ENCODE results near the gene RBBP8. TPM values are rescaled to one million over a fixed set of nuclear protein-coding genes. Genes with fewer than 3 reads are reported as not detected.
"Not testable (repeated sequence)": the region's sequence is repeated elsewhere in the genome, so short reads cannot be mapped to it uniquely, and the experiment has no call there.

Gene RBBP8
- total RNA-seq, 1 donor from 2014 or later, result 45.7 TPM

GRCh38 chr18:22946217-22946616 is 13.1 kb downstream of the RBBP8 start:
- DNase-seq, result no peak

- no peak for DNase-seq
Observed at GRCh38 chr18:22946846-22947245, 13.7 kb downstream of the RBBP8 start.

GRCh38 chr18:22951823-22952222 is 18.7 kb downstream of the RBBP8 start:
- DNase-seq, result no peak

DNA sequence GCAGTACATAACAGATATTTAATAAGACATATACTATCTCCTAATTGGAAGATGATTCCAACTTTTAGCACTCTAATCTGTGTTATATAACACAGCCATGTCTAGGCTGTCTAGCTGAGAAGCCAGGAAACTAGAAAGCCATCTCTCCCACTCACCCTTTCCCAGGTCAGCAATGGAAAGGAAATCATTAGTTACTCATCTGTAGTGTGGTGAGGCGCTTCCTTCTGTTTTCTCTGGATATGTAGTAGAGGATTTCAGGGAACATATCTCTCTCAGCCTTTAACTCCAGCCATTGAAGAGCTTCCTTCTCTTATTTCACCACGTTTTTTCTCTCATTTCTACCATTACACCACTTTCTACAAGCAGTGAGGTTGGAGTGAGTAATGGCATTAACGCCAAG is 19.4 kb downstream of the RBBP8 start:
- no peak for DNase-seq

DNA sequence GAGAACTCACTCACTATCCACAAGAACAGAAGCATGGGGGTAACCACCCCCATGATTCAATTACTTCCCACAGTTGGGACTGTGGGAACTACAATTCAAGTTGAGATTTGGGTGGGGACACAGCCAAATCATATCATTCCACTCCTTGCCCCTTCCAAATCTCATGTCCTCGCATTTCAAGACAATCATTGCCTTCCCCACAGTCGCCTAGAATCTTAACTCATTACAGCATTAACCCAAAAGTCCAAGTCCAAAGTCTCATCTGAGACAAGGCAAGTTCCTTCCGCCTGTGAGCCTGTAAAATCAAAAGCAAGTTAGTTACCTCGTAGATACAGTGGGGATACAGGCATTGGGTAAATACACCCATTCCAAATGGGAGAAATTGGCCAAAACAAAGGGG is 20.9 kb downstream of the RBBP8 start:
- DNase-seq, result not testable (repeated sequence)

DNA sequence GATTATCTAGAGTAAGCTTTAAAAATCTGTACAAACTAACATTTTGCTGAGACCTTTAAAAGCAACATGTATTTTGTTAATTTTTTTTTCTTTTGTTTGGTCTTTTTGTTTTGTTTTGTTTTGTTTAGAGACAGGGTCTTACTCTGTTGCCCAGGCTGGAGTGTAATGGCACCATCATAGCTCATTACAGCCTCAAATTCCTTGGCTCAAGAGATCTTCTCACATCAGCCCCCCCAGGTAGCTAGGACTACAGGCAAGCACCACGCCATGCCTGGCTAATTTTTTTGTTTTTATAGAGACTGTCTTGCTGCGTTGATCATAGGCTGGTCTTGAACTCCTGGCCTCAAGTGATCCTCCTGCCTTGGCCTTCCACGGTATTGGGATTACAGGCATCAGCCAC is 23.1 kb downstream of the RBBP8 start:
- DNase-seq, result no peak

DNA sequence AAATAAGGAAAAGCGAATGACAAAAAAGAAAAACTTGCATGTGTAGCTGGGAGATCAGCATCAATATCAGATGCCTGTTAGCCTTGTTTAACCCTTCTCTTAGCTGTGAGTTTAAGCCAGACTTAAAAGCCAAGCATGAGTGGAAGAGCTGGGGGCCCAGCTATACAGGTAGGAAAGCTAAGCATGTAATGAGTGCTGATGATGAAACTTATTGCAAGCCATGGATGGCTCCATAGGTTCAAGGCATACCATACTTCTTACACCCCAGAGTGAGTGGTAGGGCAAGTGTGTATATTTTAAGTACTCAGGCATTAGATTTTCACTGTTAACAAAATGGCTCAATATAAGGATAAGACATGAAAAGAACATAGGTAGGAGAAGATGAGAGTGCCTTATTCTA is 28.0 kb downstream of the RBBP8 start:
- DNase-seq, result no peak

GRCh38 chr18:22962004-22962403 is 28.9 kb downstream of the RBBP8 start:
- DNase-seq, result no peak

- DNase-seq, result no peak
Observed at GRCh38 chr18:22964116-22964515, 31.0 kb downstream of the RBBP8 start.

DNA sequence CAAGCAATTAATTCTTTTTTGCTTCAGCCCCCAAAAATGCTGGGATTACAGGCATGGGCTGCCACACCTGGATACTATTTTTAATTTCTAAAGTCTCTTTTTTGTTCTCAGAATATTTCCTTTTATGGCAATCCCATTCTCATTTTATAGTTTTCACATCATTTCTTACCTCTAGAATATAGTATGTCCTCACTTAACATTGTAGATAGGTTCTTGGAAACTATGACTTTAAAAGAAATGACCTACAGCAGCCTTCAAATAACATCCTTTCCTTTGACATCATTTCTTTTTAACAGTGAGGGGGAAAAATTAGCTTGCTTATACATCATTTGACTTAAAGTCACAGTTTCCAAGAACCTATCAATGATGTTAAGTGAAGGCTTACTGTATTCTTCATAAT is 31.6 kb downstream of the RBBP8 start:
- DNase-seq, result no peak

GRCh38 chr18:22971038-22971437 is 37.9 kb downstream of the RBBP8 start:
- no peak for DNase-seq

DNA sequence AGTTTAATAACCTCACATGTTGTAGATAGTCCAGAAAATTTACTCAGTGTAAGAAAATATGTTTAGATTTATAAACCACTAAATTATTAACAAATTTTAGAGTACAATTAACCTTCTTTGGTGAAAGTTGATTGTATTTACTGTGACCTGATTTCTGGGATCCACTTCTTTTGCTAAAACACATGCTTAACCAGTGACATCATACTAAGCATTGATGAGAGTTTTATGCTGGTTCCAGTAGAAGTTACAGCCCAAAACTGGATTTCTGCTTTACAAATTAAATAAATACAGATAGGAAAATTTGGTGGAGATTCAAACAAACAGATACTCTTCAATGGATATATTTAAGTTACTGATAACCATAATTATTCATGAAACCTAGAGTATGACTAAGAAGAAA is 40.9 kb downstream of the RBBP8 start:
- DNase-seq, result no peak

GRCh38 chr18:22974707-22975106 is 41.6 kb downstream of the RBBP8 start:
- no peak for DNase-seq

GRCh38 chr18:22975508-22975907 is 42.4 kb downstream of the RBBP8 start:
- DNase-seq, result no peak

DNA sequence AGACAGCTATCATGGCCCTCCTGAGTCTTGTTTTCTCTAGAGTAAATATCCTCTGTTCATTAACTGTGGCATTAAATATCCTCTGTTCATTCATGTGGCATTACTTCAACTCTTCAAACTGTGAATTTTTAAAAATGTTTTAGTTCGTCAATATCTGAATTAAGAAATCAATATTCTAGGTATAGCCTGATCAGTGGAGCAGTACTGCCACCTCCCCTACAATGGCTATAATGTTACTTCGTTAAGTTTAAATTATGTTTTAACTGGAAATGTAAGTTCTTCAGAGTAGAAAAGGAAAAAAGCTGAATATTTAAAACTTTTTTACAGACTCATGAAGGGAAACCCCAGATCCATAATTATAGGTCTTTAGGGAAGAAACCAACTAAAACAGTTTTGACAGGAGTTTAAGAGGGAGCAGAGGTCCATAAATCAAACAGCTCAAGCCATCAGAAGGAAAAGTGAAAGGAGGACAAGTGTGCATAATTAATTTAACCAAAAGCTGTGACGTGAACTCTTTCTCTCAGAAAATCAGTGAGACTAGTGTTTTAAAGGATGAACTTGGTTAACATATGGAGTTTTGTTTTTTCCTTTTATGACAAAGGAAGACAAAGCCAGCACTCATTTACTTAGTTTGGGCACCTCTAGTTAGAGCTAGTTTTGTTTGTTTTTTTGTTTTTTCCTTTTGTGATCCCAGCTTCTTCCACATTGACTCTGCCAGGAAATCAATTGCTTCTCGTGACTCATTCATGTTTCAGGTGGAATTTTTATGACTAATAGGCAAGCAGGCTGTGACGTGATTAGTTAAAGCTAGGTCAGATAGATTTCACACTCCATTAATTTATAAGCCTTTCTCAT is 44.9 kb downstream of the RBBP8 start:
- DNase-seq, result no peak

DNA sequence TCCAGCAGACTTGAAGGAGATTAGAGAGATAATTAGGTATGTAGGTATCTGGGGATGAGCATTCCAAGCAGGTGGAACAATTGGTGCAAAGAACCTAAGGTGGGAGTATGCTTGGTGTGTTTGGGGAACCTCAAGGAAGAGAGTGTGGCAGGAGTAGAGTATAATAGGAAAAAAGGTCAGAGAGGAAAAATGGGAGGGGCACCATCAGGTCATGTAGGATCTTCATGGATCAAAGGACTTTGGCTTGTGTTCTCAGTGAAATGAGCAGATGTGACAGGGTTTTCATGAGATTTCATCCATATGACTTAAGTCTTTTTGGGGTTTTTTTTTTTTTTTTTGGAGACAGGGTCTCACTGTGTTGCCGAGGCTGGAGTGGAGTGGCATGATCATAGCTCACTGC is 47.3 kb downstream of the RBBP8 start:
- no peak for DNase-seq

DNA sequence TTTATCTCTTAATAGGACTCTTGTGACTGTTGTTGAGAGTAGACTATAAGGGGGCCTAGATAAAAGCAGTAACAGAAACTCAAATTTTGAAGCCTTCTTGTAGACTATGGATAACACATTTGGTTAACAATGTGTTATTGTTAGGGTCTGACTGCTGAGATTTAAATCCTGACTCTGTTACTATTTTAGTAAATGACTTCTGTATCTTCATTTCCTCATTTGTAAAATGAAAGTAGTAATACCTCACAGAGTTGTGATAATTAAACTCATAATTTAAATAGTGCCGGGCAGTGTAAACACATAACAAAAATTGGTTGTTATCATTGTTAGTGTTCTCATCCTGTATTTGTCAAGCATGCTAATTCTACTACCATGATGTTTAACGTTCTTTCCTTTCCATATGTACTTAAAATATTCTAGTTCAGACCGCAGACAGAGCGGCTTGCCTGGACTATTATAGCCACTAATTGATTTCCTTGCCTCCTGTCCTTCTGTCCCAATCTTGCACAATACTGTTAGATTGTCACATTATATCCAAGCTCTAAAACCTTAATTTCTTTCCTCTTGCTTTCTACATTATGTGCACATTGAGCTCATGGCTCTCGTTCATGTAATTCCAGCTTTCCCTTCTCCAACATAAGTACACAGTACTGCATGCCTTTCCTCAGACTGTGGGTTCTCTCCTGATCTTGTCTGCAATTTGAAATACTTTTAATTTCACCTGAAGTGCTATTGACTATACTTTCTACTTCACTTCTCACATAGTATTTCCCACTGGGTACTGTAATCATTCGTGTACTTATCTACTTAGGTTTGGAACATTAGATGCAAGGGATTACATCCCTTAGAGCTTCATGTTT is 48.4 kb downstream of the RBBP8 start:
- no peak for DNase-seq

DNA sequence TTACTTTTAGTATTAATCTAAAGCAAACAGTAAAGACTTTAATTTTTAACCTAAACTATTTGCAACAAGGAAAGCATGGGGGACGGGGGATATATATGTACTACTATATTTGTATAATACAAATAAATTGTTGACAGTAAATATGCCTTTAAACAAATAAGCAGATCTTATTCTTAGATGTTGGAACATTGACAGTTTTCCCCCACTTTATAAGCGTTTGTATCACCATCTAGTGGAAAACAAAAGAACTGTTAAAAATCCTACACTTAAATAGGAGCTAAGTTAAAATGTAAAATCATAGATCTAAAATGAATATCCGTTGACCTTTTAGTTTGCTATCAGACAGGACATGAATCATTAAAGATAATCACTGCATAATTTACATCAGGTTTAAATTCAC is 50.0 kb downstream of the RBBP8 start:
- no peak for DNase-seq

GRCh38 chr18:22985250-22985649 is 52.1 kb downstream of the RBBP8 start:
- DNase-seq, result no peak

GRCh38 chr18:22987547-22988189 is 54.5 kb downstream of the RBBP8 start:
- DNase-seq, result no peak

DNA sequence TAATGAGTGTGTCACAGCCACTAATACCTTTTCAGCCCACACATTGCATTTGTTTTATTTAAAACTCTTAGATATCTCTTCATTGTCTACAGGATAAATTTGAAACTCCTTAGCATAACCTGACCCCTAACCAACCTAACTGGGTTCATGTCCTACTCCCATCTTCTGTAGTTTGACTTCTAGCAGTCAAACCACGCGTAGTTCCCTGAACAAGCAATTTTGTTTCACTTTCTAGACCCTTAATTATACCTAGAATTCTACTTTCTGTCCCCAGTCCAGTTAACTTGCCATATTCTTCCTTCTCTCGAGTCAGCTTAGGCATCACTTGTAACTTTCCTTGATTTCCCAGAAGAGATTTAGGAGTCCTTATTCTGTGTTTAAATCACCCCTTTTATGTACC is 55.1 kb downstream of the RBBP8 start:
- no peak for DNase-seq

- DNase-seq, result no peak
Observed at GRCh38 chr18:22998344-22998743, 65.2 kb downstream of the RBBP8 start.

- no peak for DNase-seq
Observed at GRCh38 chr18:22999212-22999611, 66.1 kb downstream of the RBBP8 start.

Data from occipital lobe (tissue), 2 donors.